Measurements from ENCODE around the gene KRTAP10-4. TPM values are rescaled to one million over a fixed set of nuclear protein-coding genes. Genes with fewer than 3 reads are reported as not detected.
A peak's percentile ranks its signal among the peaks of the same experiment; 100 is the strongest.

The KRTAP10-4 gene
- total RNA-seq, 1 experiment from 2014 or later, result not detected

DNA sequence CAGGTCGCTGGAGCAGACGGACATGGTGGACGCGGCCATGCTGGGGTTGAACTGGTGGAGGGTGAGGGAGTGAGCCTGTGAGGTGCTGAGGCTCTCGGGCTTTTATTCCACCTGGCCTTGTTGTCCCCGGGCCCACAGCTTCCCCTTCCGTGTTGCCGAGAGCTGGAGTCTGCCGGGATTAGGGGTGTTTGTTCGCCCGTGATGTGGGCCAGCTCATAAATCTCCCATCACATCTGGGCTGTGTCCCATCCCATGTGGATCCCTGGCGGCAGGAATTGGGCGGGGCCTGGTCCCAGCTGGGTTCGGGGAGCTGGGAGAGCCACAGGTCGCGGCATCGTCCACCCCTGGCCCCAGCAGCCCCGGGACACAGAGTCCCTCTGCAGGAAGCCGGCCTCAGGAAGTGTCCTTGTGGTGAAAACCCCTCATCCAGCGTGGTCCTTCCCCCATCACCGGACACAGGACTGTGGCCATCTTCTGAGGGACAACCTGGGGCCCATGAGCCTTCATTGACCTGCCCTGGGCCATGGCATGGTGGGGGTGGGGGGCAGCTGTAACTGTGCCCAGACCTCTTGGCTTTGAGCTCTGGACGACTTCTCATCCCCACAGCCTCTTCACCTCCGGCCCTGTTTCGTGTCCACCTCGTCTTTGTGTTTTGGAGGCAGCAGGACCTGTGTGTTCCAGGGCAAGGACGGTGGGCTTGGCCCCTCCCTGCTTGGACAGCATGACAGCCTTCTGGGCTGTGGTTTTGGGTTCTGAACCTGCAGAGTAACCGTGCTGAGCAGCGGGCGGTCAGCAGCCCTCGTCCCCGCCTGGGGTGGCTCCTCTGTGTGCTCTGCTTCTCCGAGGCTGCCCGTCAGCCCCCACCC lies 19.1 kb downstream of the KRTAP10-4 start, which contains the start of gene KRTAP10-6:
KRTAP10-6 (minus strand) TSS at position 60 of the 866 bp plus-strand sequence; CDS start at position 39, 21 bp downstream.
- TF ChIP-seq, protein P1, sequence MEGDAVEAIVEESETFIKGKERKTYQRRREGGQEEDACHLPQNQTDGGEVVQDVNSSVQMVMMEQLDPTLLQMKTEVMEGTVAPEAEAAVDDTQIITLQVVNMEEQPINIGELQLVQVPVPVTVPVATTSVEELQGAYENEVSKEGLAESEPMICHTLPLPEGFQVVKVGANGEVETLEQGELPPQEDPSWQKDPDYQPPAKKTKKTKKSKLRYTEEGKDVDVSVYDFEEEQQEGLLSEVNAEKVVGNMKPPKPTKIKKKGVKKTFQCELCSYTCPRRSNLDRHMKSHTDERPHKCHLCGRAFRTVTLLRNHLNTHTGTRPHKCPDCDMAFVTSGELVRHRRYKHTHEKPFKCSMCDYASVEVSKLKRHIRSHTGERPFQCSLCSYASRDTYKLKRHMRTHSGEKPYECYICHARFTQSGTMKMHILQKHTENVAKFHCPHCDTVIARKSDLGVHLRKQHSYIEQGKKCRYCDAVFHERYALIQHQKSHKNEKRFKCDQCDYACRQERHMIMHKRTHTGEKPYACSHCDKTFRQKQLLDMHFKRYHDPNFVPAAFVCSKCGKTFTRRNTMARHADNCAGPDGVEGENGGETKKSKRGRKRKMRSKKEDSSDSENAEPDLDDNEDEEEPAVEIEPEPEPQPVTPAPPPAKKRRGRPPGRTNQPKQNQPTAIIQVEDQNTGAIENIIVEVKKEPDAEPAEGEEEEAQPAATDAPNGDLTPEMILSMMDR (conservative IDR thresholded peaks at IDR 0.05), result no peak
- TF ChIP-seq EZH2 (IDR thresholded peaks at IDR 0.05; ENCODE audit: low read depth), result no peak
- Histone ChIP-seq H3K9me2 (ENCODE audit: insufficient read depth) (no peaks in the 10 kb centered on the region), H3K79me2 (ENCODE audit: low read depth) (no peaks in the 10 kb centered on the region), H3K36me3 (ENCODE audit: low read depth) (no peaks in the 10 kb centered on the region), H3K9me3 (ENCODE audit: insufficient read depth, low read depth) (no peaks in the 10 kb centered on the region), H3K4me3 (no peak within 1 kb of the TSS), H3K4me2 (no peak within 1 kb of the TSS), H4K20me1 (ENCODE audit: insufficient read depth) (no peaks in the 10 kb centered on the region), H3K27me3 (ENCODE audit: insufficient read depth, low read depth) (peaks cover 53% of the 10 kb centered on the region), H2AFZ (no peak within 1 kb of the TSS), H3K4me1 (replicated peaks; ENCODE audit: insufficient read depth) (no peaks in the 10 kb centered on the region), H3F3A (ENCODE audit: insufficient read depth, low read depth) (no peaks in the 10 kb centered on the region), H3K27ac (no peak within 1 kb of the TSS)
- BruUV-seq (replicated peaks), result no TSS peak
- POLR2A ChIA-PET (ENCODE audit: unreplicated experiment), result no interaction called here
- CTCF ChIA-PET, result no interaction called here
- intact Hi-C loops (cut with micrococcal nuclease; ENCODE audit: unreplicated experiment), result no loop called here
- no peak for DNase-seq

DNA sequence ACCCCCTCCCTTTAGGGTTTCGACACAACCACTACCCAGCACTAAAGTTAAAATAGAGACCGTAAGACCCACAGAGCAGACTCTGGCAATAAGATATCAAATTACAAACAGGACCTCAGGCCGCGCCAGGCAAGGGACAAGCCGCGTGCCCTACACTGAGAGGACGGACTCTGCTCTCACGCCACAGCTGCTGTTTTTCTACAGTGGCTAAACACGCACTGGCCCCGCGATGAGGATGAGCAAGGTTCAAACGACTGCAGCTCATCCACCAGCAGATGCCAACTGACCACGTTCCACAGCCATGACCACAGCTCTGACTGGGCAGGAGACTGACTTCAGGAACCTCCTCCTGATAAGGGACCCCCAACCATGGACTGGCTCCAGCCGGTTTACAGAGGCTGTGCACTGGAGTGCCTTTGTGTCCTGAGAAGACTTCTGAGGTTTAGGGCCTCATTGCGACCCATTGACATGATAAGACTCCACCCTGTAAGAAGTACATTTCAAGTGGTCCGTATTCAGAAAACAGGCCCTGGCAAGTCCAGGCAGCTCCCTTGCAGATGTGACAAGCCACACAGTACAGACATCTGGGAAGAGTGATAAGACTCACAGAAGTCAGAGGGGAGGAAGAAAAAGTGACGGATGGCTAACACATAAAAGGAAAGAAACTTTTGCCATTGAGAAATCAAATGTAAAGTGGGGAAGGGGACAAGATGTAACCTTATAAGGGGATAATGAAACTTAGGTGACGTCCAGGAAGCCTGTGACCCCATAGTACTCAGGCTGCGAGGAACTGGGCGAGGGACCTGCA lies 20.3 kb downstream of the KRTAP10-4 start:
- TF ChIP-seq, protein P1 (conservative IDR thresholded peaks at IDR 0.05), result no peak
- no peak for TF ChIP-seq EZH2 (IDR thresholded peaks at IDR 0.05; ENCODE audit: low read depth)
- Histone ChIP-seq H3K9me2 (ENCODE audit: insufficient read depth) (no peaks in the 10 kb centered on the region), H3K36me3 (ENCODE audit: low read depth) (no peaks in the 10 kb centered on the region), H3K9me3 (ENCODE audit: insufficient read depth, low read depth) (no peaks in the 10 kb centered on the region), H3K4me2 (no peak overlapping the region), H3K27ac (no peak overlapping the region), H2AFZ (no peak overlapping the region), H4K20me1 (ENCODE audit: insufficient read depth) (no peaks in the 10 kb centered on the region), H3K4me3 (no peak overlapping the region), H3F3A (ENCODE audit: insufficient read depth, low read depth) (no peaks in the 10 kb centered on the region), H3K79me2 (ENCODE audit: low read depth) (no peaks in the 10 kb centered on the region), H3K27me3 (ENCODE audit: insufficient read depth, low read depth) (peaks cover 63% of the 10 kb centered on the region), H3K4me1 (replicated peaks; ENCODE audit: insufficient read depth) (no peaks in the 10 kb centered on the region)
- CTCF ChIA-PET, result no interaction called here
- POLR2A ChIA-PET (ENCODE audit: unreplicated experiment), result no interaction called here
- no TSS peak for BruUV-seq (replicated peaks)
- DNase-seq, result peak; percentile 14 to 65
- intact Hi-C loops (cut with micrococcal nuclease; ENCODE audit: unreplicated experiment), result no loop called here

DNA sequence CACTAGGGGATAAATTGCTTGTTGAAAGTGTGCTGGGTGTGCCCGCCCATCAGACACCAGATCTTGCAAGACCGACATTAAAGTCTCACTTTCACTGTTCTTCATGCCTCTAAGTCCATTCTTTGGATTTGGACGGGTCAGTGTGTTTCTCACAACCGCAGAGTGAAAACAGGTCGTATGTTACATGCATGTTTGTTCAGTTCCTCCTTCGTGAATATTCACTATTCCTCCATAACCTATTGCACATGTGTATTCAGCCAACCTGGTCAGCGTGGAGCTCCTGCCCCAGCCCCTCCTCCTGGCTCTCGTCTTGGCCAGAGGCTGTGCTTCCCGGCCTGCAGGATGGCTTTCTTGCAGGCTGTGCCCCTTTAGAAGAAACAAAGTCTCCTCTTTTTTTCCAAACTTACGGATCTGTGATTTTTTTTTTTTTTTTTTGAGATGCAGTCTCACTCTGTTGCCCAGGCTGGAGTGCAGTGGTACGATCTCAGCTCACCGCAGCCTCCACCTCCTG lies 20.9 kb downstream of the KRTAP10-4 start:
- CTCF ChIA-PET, result no interaction called here
- Histone ChIP-seq H3K36me3 (ENCODE audit: low read depth) (no peaks in the 10 kb centered on the region), H3K4me2 (no peak overlapping the region), H3K9me2 (ENCODE audit: insufficient read depth) (no peaks in the 10 kb centered on the region), H4K20me1 (ENCODE audit: insufficient read depth) (no peaks in the 10 kb centered on the region), H3K4me3 (no peak overlapping the region), H2AFZ (no peak overlapping the region), H3K79me2 (ENCODE audit: low read depth) (no peaks in the 10 kb centered on the region), H3F3A (ENCODE audit: insufficient read depth, low read depth) (no peaks in the 10 kb centered on the region), H3K27ac (no peak overlapping the region), H3K4me1 (replicated peaks; ENCODE audit: insufficient read depth) (no peaks in the 10 kb centered on the region), H3K27me3 (ENCODE audit: insufficient read depth, low read depth) (peaks cover 69% of the 10 kb centered on the region), H3K9me3 (ENCODE audit: insufficient read depth, low read depth) (no peaks in the 10 kb centered on the region)
- intact Hi-C loops (cut with micrococcal nuclease; ENCODE audit: unreplicated experiment), result no loop called here
- DNase-seq, result no peak
- no TSS peak for BruUV-seq (replicated peaks)
- no peak for TF ChIP-seq EZH2 (IDR thresholded peaks at IDR 0.05; ENCODE audit: low read depth)
- TF ChIP-seq, protein P1 (conservative IDR thresholded peaks at IDR 0.05), result no peak
- POLR2A ChIA-PET (ENCODE audit: unreplicated experiment), result no interaction called here
